ENCODE measurements around the gene CST1. TPM values are rescaled to one million over a fixed set of nuclear protein-coding genes. Genes with fewer than 3 reads are reported as not detected.
"Not testable (repeated sequence)": the region's sequence is repeated elsewhere in the genome, so short reads cannot be mapped to it uniquely, and the experiment has no call there.

CST1 gene, protein sequence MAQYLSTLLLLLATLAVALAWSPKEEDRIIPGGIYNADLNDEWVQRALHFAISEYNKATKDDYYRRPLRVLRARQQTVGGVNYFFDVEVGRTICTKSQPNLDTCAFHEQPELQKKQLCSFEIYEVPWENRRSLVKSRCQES
- 0.69 and 1.2 TPM in 2 replicates for total RNA-seq (2022)
- percentile 17 among the genes with signal in this experiment for Bru-seq, nascent RNA
- not detected for BruChase-seq, experiment 1, labeled RNA remaining after a 6-hour chase
- not detected for BruChase-seq, experiment 2, labeled RNA remaining after a 2-hour chase
- long read RNA-seq = 0 reads

DNA sequence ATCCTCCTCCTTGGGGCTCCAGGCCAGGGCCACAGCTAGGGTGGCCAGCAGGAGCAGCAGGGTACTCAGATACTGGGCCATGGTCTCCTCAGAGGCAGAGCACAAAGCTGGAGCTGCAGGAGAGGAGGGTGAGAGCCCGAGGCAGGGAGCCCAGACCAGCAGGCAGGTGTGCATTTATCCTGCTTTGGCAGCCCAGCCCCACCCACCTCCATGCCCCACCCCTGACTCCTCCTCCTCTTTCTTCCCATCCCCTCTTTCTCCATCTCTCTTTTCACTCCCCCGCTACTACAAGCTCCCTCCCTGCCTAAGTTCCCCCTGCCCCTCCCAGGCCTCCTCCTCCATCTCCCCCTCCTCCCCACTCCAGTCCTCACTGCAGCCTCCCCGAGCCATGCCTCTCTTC, at the start of gene CST1:
TSS of gene CST1 (minus strand) at position 150 of the 400 bp plus-strand sequence. CDS start at position 81, 69 bp downstream.
- H3K27me3 Mint-ChIP-seq (ENCODE audit: unreplicated experiment); DNase-seq; H3K27ac Mint-ChIP-seq (ENCODE audit: unreplicated experiment); H3K36me3 Mint-ChIP-seq (ENCODE audit: insufficient read depth, unreplicated experiment); H3K9me3 Mint-ChIP-seq (ENCODE audit: low read depth, unreplicated experiment); BruUV-seq (replicated peaks); intact Hi-C loops (cut with micrococcal nuclease; ENCODE audit: unreplicated experiment); CTCF ChIA-PET; H3K4me1 Mint-ChIP-seq (ENCODE audit: low read depth, unreplicated experiment); H3K4me3 Mint-ChIP-seq (ENCODE audit: low read depth, unreplicated experiment): not testable (repeated sequence)

GRCh38 chr20:23799216-23799847, 48.6 kb upstream of the CST1 start:
- H3K4me3 Mint-ChIP-seq (ENCODE audit: low read depth, unreplicated experiment); H3K36me3 Mint-ChIP-seq (ENCODE audit: insufficient read depth, unreplicated experiment); H3K4me1 Mint-ChIP-seq (ENCODE audit: low read depth, unreplicated experiment); H3K27ac Mint-ChIP-seq (ENCODE audit: unreplicated experiment); intact Hi-C loops (cut with micrococcal nuclease; ENCODE audit: unreplicated experiment); H3K9me3 Mint-ChIP-seq (ENCODE audit: low read depth, unreplicated experiment); BruUV-seq (replicated peaks): not testable (repeated sequence)
- peak; percentile 15 for DNase-seq
- CTCF ChIA-PET = interaction anchor here (0.6 kb wide), 1 partner anchor 50 kb away, joined by 5 read pairs; no protein-coding TSS in a partner anchor
- peaks cover 13% of the 10 kb centered on the region for H3K27me3 Mint-ChIP-seq (ENCODE audit: unreplicated experiment)

DNA sequence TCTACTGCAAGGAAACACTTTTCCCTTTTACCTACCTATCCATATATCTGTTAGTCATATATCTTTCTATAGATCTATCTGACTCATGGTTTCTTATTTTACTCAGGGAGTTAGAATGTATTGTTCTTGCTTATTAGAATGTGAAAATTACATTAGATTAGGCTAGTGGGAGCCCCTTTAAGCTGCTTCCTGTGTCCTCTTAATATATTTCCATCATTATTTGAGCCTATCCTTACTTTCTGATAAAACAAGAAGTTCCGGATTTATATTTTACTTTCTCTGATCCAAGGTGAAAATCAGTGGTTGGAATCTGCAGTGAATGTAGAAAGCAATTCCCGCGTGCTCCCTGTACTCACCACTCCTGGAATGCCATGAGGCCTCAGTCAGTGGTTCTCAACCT, 44.8 kb upstream of the CST1 start:
- Mint-ChIP-seq H3K36me3 (ENCODE audit: insufficient read depth, unreplicated experiment) (no peaks in the 10 kb centered on the region), H3K27me3 (ENCODE audit: unreplicated experiment) (peaks cover 13% of the 10 kb centered on the region), H3K4me3 (ENCODE audit: low read depth, unreplicated experiment) (no peak overlapping the region), H3K9me3 (ENCODE audit: low read depth, unreplicated experiment) (no peaks in the 10 kb centered on the region), H3K27ac (ENCODE audit: unreplicated experiment) (no peak overlapping the region), H3K4me1 (ENCODE audit: low read depth, unreplicated experiment) (no peaks in the 10 kb centered on the region)
- CTCF ChIA-PET = no interaction called here
- intact Hi-C loops (cut with micrococcal nuclease; ENCODE audit: unreplicated experiment) = no loop called here
- no peak for DNase-seq
- no TSS peak for BruUV-seq (replicated peaks)
- TF ChIP-seq, protein P1, sequence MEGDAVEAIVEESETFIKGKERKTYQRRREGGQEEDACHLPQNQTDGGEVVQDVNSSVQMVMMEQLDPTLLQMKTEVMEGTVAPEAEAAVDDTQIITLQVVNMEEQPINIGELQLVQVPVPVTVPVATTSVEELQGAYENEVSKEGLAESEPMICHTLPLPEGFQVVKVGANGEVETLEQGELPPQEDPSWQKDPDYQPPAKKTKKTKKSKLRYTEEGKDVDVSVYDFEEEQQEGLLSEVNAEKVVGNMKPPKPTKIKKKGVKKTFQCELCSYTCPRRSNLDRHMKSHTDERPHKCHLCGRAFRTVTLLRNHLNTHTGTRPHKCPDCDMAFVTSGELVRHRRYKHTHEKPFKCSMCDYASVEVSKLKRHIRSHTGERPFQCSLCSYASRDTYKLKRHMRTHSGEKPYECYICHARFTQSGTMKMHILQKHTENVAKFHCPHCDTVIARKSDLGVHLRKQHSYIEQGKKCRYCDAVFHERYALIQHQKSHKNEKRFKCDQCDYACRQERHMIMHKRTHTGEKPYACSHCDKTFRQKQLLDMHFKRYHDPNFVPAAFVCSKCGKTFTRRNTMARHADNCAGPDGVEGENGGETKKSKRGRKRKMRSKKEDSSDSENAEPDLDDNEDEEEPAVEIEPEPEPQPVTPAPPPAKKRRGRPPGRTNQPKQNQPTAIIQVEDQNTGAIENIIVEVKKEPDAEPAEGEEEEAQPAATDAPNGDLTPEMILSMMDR (IDR thresholded peaks at IDR 0.05; ENCODE audit: unreplicated experiment) = no peak

DNA sequence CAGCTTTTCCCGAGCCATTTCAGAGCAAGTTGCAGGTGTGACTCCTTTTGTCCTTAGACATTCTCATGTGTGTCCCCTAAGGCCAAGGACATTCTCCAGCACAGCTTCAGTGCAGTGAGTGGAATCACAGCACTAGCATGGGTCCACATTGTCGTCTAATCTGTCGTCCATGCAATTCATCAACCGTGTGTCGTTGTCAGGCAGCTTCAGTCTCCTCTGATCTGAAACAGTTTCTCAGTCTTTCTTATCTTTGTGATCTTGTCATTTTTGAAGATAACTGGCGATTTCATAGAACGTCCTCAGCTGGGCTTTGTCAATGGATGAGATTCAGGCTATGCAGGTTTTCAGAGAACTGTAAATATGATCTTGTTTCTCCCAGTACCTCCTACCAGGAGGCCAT, 44.1 kb upstream of the CST1 start:
- no TSS peak for BruUV-seq (replicated peaks)
- Mint-ChIP-seq H3K9me3 (ENCODE audit: low read depth, unreplicated experiment) (no peaks in the 10 kb centered on the region), H3K27ac (ENCODE audit: unreplicated experiment) (no peak overlapping the region), H3K36me3 (ENCODE audit: insufficient read depth, unreplicated experiment) (no peaks in the 10 kb centered on the region), H3K27me3 (ENCODE audit: unreplicated experiment) (peaks cover 13% of the 10 kb centered on the region), H3K4me3 (ENCODE audit: low read depth, unreplicated experiment) (no peak overlapping the region), H3K4me1 (ENCODE audit: low read depth, unreplicated experiment) (no peaks in the 10 kb centered on the region)
- DNase-seq = no peak
- CTCF ChIA-PET = no interaction called here
- TF ChIP-seq, protein P1 (IDR thresholded peaks at IDR 0.05; ENCODE audit: unreplicated experiment) = no peak
- intact Hi-C loops (cut with micrococcal nuclease; ENCODE audit: unreplicated experiment) = no loop called here

GRCh38 chr20:23794065-23794464, 43.3 kb upstream of the CST1 start:
- Mint-ChIP-seq H3K27me3 (ENCODE audit: unreplicated experiment) (peaks cover 13% of the 10 kb centered on the region), H3K4me1 (ENCODE audit: low read depth, unreplicated experiment) (no peaks in the 10 kb centered on the region), H3K9me3 (ENCODE audit: low read depth, unreplicated experiment) (no peaks in the 10 kb centered on the region), H3K27ac (ENCODE audit: unreplicated experiment) (no peak overlapping the region), H3K4me3 (ENCODE audit: low read depth, unreplicated experiment) (no peak overlapping the region), H3K36me3 (ENCODE audit: insufficient read depth, unreplicated experiment) (no peaks in the 10 kb centered on the region)
- CTCF ChIA-PET = no interaction called here
- DNase-seq = no peak
- TF ChIP-seq, protein P1 (IDR thresholded peaks at IDR 0.05; ENCODE audit: unreplicated experiment) = no peak
- intact Hi-C loops (cut with micrococcal nuclease; ENCODE audit: unreplicated experiment) = no loop called here
- no TSS peak for BruUV-seq (replicated peaks)

All from Calu3 (cell line).